ENCODE results near the gene RHCG.

- TF ChIP-seq, protein P1, sequence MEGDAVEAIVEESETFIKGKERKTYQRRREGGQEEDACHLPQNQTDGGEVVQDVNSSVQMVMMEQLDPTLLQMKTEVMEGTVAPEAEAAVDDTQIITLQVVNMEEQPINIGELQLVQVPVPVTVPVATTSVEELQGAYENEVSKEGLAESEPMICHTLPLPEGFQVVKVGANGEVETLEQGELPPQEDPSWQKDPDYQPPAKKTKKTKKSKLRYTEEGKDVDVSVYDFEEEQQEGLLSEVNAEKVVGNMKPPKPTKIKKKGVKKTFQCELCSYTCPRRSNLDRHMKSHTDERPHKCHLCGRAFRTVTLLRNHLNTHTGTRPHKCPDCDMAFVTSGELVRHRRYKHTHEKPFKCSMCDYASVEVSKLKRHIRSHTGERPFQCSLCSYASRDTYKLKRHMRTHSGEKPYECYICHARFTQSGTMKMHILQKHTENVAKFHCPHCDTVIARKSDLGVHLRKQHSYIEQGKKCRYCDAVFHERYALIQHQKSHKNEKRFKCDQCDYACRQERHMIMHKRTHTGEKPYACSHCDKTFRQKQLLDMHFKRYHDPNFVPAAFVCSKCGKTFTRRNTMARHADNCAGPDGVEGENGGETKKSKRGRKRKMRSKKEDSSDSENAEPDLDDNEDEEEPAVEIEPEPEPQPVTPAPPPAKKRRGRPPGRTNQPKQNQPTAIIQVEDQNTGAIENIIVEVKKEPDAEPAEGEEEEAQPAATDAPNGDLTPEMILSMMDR (conservative IDR thresholded peaks at IDR 0.05 in 1 of 2, IDR thresholded peaks at IDR 0.05 in 1 of 2; ENCODE audit: low read depth in 1 of 2, low read length in 2 of 2) = no peak
- no peak for TF ChIP-seq EZH2 (IDR thresholded peaks at IDR 0.05; ENCODE audit: low read length, missing control alignments)
Measured at GRCh38 chr15:89477411-89478242, 18.8 kb downstream of the RHCG start.
